Loucy (cell line): ENCODE results near the gene SAMD15.
A peak's percentile ranks its signal among the peaks of the same experiment; 100 is the strongest.
"Not testable (repeated sequence)": the region's sequence is repeated elsewhere in the genome, so short reads cannot be mapped to it uniquely, and the experiment has no call there.

Experiments
- H2AFZ ChIP-seq: fragments of 200-600 bp; sonication (generic); 2 replicates; pipeline ENCODE4 v1.6.0; 2016; ENCODE audit warnings: antibody characterized with exemption, mild to moderate bottlenecking, low read length, moderate library complexity
- H3F3A ChIP-seq: fragments of 200-600 bp; 2 replicates; pipeline ENCODE4 v1.6.0; 2016; ENCODE audit warnings: antibody characterized with exemption, low read depth, mild to moderate bottlenecking
- H3K27me3 ChIP-seq: fragments of 200-600 bp; sonication (generic); 2 replicates; pipeline ENCODE4 v1.6.1; 2014; ENCODE audit warnings: low read length, mild to moderate bottlenecking; ENCODE audit not compliant: insufficient read depth, poor library complexity, severe bottlenecking
- H3K36me3 ChIP-seq: fragments of 200-600 bp; sonication (generic); 2 replicates; pipeline ENCODE4 v1.6.1; 2016; ENCODE audit warnings: low read length; ENCODE audit not compliant: insufficient read depth
- H3K4me1 ChIP-seq: fragments of 200-600 bp; sonication (generic); 2 replicates; pipeline ENCODE4 v1.5.1; 2014; ENCODE audit warnings: low read length, mild to moderate bottlenecking; ENCODE audit not compliant: insufficient read depth, poor library complexity, severe bottlenecking
- H3K4me2 ChIP-seq: fragments of 200-600 bp; sonication (generic); 2 replicates; pipeline ENCODE4 v1.6.0; 2014; ENCODE audit warnings: antibody characterized with exemption, low read length, low read depth, mild to moderate bottlenecking; ENCODE audit not compliant: poor library complexity, severe bottlenecking
- H3K4me3 ChIP-seq: fragments of 200-600 bp; sonication (generic); 2 replicates; pipeline ENCODE4 v1.5.1; 2014; ENCODE audit warnings: low read length, mild to moderate bottlenecking, mixed read lengths; ENCODE audit not compliant: poor library complexity, severe bottlenecking
- H3K79me2 ChIP-seq: fragments of 200-600 bp; sonication (generic); 2 replicates; pipeline ENCODE4 v1.6.1; 2014; ENCODE audit warnings: low read length; ENCODE audit not compliant: insufficient read depth
- H3K9ac ChIP-seq: fragments of 200-600 bp; sonication (generic); 2 replicates; pipeline ENCODE4 v1.6.0; 2014; ENCODE audit warnings: mild to moderate bottlenecking, low read depth, low read length, moderate library complexity; ENCODE audit not compliant: poor library complexity, severe bottlenecking
- H3K9me2 ChIP-seq: fragments of 200-600 bp; sonication (generic); replicated peaks from 2 replicates; pipeline ENCODE4 v1.6.1; 2016; ENCODE audit warnings: low read depth, low read length, mixed read lengths
- H3K9me3 ChIP-seq: fragments of 200-600 bp; sonication (generic); 2 replicates; pipeline ENCODE4 v1.6.1; 2014; ENCODE audit warnings: mild to moderate bottlenecking, antibody characterized with exemption, low read length, low read depth; ENCODE audit not compliant: insufficient read depth
- H4K20me1 ChIP-seq: fragments of 200-600 bp; sonication (generic); 2 replicates; pipeline ENCODE4 v1.6.0; 2014; ENCODE audit warnings: antibody characterized with exemption, low read length, mild to moderate bottlenecking; ENCODE audit not compliant: insufficient read depth, poor library complexity, severe bottlenecking
- EZH2phosphoT487 ChIP-seq: fragments of 200-600 bp; IDR thresholded peaks from 2 replicates; pipeline ENCODE4 v1.6.1; 2018; ENCODE audit warnings: antibody characterized with exemption, mild to moderate bottlenecking, moderate library complexity, borderline replicate concordance
- TF ChIP-seq, protein P1 (sequence below): fragments of 200-600 bp; sonication (generic); conservative IDR thresholded peaks from 2 replicates; pipeline ENCODE4 v1.5.1; 2014; ENCODE audit warnings: mild to moderate bottlenecking, antibody characterized with exemption, low read length

The SAMD15 gene

DNA sequence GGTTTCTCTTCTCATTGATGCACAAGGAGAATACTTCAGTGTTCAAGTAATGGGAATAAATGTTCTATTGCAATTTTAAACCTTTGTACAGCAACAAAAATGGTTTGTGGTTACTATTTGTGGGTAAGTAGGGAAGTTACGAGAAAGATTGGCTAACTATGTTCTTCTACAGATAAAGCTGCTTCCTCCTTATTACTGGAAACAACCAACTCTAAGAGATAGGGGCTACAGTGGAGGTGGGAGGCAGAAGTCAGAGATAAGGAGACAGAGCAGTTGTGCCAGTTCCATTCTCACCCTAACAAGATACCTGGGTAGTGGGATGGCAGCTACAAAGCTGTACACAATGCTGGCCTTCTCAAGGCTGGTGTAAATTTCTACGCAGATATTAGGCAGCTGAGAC, 30.0 kb downstream of the SAMD15 start:
- Histone ChIP-seq H2AFZ (peak overlapping the region; percentile 25; the same call in 1 of the 2 replicates), H3K9me3 (no peaks in the 10 kb centered on the region), H3K79me2 (no peaks in the 10 kb centered on the region), H4K20me1 (no peaks in the 10 kb centered on the region), H3K36me3 (no peaks in the 10 kb centered on the region), H3F3A (no peaks in the 10 kb centered on the region), H3K9ac (peak overlapping the region; percentile 14), H3K4me1 (peaks cover 23% of the 10 kb centered on the region), H3K4me3 (peak overlapping the region; percentile 43), H3K4me2 (peak overlapping the region; percentile 66), H3K9me2 (no peaks in the 10 kb centered on the region), H3K27me3 (no peaks in the 10 kb centered on the region)
- TF ChIP-seq, protein P1, sequence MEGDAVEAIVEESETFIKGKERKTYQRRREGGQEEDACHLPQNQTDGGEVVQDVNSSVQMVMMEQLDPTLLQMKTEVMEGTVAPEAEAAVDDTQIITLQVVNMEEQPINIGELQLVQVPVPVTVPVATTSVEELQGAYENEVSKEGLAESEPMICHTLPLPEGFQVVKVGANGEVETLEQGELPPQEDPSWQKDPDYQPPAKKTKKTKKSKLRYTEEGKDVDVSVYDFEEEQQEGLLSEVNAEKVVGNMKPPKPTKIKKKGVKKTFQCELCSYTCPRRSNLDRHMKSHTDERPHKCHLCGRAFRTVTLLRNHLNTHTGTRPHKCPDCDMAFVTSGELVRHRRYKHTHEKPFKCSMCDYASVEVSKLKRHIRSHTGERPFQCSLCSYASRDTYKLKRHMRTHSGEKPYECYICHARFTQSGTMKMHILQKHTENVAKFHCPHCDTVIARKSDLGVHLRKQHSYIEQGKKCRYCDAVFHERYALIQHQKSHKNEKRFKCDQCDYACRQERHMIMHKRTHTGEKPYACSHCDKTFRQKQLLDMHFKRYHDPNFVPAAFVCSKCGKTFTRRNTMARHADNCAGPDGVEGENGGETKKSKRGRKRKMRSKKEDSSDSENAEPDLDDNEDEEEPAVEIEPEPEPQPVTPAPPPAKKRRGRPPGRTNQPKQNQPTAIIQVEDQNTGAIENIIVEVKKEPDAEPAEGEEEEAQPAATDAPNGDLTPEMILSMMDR = no peak
- no peak for TF ChIP-seq EZH2phosphoT487

DNA sequence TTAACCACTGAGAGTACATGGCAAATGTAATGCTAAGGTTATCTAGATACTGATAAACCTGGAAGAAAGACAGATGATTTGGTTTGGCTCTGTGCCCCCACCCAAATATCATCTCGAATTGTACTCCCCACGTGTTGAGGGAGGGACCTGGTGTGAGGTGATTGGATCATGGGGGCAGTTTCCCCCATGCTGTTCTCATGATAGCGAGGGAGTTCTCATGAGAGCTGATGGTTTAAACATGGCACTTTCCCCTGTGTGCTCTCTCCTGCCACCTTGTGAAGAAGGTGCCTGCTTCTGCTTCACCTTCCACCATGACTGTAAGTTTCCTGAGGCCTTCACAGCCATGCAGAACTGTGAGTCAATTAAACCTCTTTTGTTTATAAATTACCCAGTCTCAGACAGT, 32.0 kb downstream of the SAMD15 start:
- H3K36me3 ChIP-seq = no peaks in the 10 kb centered on the region
- no peaks in the 10 kb centered on the region for H3K79me2 ChIP-seq
- H3K4me2 ChIP-seq = no peak overlapping the region
- no peaks in the 10 kb centered on the region for H3K9me3 ChIP-seq
- no peak overlapping the region for H2AFZ ChIP-seq
- peaks cover 23% of the 10 kb centered on the region for H3K4me1 ChIP-seq
- H3K27me3 ChIP-seq = no peaks in the 10 kb centered on the region
- H3K9ac ChIP-seq = no peak overlapping the region
- H3F3A ChIP-seq = no peaks in the 10 kb centered on the region
- no peak overlapping the region for H3K4me3 ChIP-seq
- H4K20me1 ChIP-seq = no peaks in the 10 kb centered on the region
- no peaks in the 10 kb centered on the region for H3K9me2 ChIP-seq
- TF ChIP-seq, protein P1 = peak; percentile 51
- no peak for TF ChIP-seq EZH2phosphoT487

DNA sequence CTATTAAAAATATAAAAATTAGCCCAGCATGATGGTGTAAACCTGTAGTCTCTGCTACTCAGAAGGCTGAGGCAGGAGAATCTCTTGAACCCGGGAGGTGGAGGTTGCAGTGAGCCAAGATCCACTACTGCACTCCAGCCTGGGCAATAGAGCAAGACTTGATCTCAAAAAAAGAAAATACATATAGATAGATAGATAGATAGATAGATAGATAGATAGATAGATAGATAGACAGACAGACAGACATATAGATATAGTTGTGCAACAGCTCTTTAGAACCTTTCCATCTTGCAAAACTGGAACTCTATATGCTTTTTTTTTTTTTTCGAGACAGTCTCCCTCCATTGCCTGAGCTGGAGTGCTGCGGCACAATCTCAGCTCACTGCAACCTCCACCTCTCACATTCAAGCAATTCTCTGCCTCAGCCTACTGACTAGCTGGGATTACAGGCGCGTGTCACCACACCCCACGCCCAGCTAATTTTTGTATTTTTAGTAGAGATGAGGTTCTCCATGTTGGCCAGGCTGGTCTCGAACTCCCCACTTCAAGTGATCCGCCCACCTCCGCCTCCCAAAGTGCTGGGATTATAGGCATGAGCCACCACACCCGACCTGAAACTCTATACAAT, 38.3 kb downstream of the SAMD15 start:
- H2AFZ ChIP-seq, H3K36me3 ChIP-seq, H3K79me2 ChIP-seq, H3K27me3 ChIP-seq, H3F3A ChIP-seq, H3K9me2 ChIP-seq, H3K4me3 ChIP-seq, H4K20me1 ChIP-seq, H3K4me1 ChIP-seq, H3K9me3 ChIP-seq, H3K4me2 ChIP-seq, H3K9ac ChIP-seq: not testable (repeated sequence)

DNA sequence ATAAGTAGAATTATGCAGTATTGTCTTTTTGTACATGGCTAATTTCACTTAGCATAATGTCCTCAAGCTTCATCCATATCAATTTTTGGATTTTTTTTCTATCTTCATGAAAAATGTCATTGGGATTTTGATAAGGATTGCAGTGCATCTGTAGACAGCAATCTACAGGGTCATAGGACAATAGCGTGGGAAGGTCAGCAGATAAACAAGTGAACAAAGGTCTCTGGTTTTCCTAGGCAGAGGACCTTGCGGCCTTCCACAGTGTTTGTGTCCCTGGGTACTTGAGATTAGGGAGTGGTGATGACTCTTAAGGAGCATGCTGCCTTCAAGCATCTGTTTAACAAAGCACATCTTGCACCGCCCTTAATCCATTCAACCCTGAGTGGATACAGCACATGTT, 38.9 kb downstream of the SAMD15 start:
- H2AFZ ChIP-seq, H4K20me1 ChIP-seq, H3F3A ChIP-seq, H3K27me3 ChIP-seq, H3K36me3 ChIP-seq, H3K4me3 ChIP-seq, H3K9ac ChIP-seq, H3K9me3 ChIP-seq, H3K9me2 ChIP-seq, H3K4me1 ChIP-seq, H3K4me2 ChIP-seq, H3K79me2 ChIP-seq: not testable (repeated sequence)
